ENCODE data around the gene SLC29A3. TPM values are rescaled to one million over a fixed set of nuclear protein-coding genes. Genes with fewer than 3 reads are reported as not detected.

SLC29A3 gene
- total RNA-seq, 1 experiment from 2014 or later = 5.9 TPM

DNA sequence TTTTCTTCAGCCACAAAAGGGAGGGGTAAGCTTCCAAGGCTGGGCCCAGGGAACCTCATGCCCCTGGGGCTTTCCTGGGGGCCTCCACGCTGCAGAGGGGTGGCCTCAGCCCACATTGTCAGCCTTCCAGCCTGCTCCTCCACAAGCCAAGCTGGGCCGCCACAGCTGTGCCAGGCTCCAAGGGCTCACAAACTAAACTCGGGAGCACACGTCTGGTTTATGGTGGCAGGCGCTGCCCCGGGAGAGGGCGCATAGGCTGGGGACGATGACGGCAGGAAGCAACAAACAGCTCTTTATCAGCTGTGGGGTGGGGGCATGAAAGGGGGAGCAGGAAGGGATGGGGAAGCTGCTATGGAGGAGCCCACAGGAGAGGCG is 71.4 kb downstream of the SLC29A3 start:
- ATAC-seq (no peak), DNase-seq (ENCODE audit: low read depth, low spot score) (no peak)
- no TSS peak for BruUV-seq (replicated peaks)
- H3K9me3 ChIP-seq (ENCODE audit: control insufficient read depth in 1 of 2, insufficient read depth in 1 of 2, low read depth in 1 of 2, low read length in 2 of 2) = no peaks in the 10 kb centered on the region
- ChIA-PET CTCF (no interaction called here), POLR2A (no interaction called here), RAD21 (ENCODE audit: low non-redundant PET in 1 of 2, low total read pairs in 2 of 2, uncharacterized antibody in 2 of 2, unreplicated experiment in 2 of 2) (no interaction called here)
- TF ChIP-seq EZH2 (IDR thresholded peaks at IDR 0.05) (no peak), POLR2AphosphoS5 (IDR thresholded peaks at IDR 0.05; ENCODE audit: low read depth, low read length) (no peak), POLR2A (IDR thresholded peaks at IDR 0.05; ENCODE audit: borderline replicate concordance, extremely low read depth, insufficient read depth, insufficient read length) (no peak), EGR1 (IDR thresholded peaks at IDR 0.05; ENCODE audit: low read depth) (no peak), SIN3A (IDR thresholded peaks at IDR 0.05; ENCODE audit: low read depth) (no peak), ZNF274 (IDR thresholded peaks at IDR 0.05; ENCODE audit: low read depth, low read length) (no peak)
- TF ChIP-seq, protein P1, sequence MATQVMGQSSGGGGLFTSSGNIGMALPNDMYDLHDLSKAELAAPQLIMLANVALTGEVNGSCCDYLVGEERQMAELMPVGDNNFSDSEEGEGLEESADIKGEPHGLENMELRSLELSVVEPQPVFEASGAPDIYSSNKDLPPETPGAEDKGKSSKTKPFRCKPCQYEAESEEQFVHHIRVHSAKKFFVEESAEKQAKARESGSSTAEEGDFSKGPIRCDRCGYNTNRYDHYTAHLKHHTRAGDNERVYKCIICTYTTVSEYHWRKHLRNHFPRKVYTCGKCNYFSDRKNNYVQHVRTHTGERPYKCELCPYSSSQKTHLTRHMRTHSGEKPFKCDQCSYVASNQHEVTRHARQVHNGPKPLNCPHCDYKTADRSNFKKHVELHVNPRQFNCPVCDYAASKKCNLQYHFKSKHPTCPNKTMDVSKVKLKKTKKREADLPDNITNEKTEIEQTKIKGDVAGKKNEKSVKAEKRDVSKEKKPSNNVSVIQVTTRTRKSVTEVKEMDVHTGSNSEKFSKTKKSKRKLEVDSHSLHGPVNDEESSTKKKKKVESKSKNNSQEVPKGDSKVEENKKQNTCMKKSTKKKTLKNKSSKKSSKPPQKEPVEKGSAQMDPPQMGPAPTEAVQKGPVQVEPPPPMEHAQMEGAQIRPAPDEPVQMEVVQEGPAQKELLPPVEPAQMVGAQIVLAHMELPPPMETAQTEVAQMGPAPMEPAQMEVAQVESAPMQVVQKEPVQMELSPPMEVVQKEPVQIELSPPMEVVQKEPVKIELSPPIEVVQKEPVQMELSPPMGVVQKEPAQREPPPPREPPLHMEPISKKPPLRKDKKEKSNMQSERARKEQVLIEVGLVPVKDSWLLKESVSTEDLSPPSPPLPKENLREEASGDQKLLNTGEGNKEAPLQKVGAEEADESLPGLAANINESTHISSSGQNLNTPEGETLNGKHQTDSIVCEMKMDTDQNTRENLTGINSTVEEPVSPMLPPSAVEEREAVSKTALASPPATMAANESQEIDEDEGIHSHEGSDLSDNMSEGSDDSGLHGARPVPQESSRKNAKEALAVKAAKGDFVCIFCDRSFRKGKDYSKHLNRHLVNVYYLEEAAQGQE (IDR thresholded peaks at IDR 0.05; ENCODE audit: low read depth) = no peak
- TF ChIP-seq, protein P2, sequence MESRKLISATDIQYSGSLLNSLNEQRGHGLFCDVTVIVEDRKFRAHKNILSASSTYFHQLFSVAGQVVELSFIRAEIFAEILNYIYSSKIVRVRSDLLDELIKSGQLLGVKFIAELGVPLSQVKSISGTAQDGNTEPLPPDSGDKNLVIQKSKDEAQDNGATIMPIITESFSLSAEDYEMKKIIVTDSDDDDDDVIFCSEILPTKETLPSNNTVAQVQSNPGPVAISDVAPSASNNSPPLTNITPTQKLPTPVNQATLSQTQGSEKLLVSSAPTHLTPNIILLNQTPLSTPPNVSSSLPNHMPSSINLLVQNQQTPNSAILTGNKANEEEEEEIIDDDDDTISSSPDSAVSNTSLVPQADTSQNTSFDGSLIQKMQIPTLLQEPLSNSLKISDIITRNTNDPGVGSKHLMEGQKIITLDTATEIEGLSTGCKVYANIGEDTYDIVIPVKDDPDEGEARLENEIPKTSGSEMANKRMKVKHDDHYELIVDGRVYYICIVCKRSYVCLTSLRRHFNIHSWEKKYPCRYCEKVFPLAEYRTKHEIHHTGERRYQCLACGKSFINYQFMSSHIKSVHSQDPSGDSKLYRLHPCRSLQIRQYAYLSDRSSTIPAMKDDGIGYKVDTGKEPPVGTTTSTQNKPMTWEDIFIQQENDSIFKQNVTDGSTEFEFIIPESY (IDR thresholded peaks at IDR 0.05; ENCODE audit: extremely low read depth, insufficient replicate concordance, low read length) = no peak
- H3K4me3 ChIP-seq (replicated peaks in 1 of 2; ENCODE audit: low read depth in 1 of 2, low read length in 2 of 2) = no peak overlapping the region
- no peaks in the 10 kb centered on the region for H3K36me3 ChIP-seq (ENCODE audit: control insufficient read depth in 1 of 2, insufficient read depth in 2 of 2, low read length in 2 of 2)
- no peak overlapping the region for H3K4me2 ChIP-seq (ENCODE audit: low read length)
- no peaks in the 10 kb centered on the region for H3K9me2 ChIP-seq (ENCODE audit: insufficient read depth)
- no peaks in the 10 kb centered on the region for H3K79me2 ChIP-seq (ENCODE audit: insufficient read depth, low read length)
- H2AFZ ChIP-seq (ENCODE audit: low read depth, low read length, poor library complexity, severe bottlenecking) = no peak overlapping the region
- H4K20me1 ChIP-seq (ENCODE audit: insufficient read depth) = no peaks in the 10 kb centered on the region
- no peaks in the 10 kb centered on the region; the same call in 1 of the 2 replicates for H3K27me3 ChIP-seq (ENCODE audit: insufficient read depth, low read length)
- no peak overlapping the region for H3K27ac ChIP-seq (ENCODE audit: low read depth, low read length)
- H3K4me1 ChIP-seq (ENCODE audit: control insufficient read depth in 1 of 2, insufficient read depth in 2 of 2, low read length in 2 of 2) = no peaks in the 10 kb centered on the region
- intact Hi-C loops (cut with micrococcal nuclease) = no loop called here
- H3K9ac ChIP-seq (ENCODE audit: low read length) = no peak overlapping the region
